ENCODE data around the gene AADAC. TPM values are rescaled to one million over a fixed set of nuclear protein-coding genes. Genes with fewer than 3 reads are reported as not detected.

Gene AADAC
- total RNA-seq, 2 experiments from 2014 or later, result not detected

- no peaks in the 10 kb centered on the region for H3K9me3 Mint-ChIP-seq
- no peaks in the 10 kb centered on the region for H3K4me1 Mint-ChIP-seq (ENCODE audit: low read depth)
- peak in 1 of 14 experiments; percentile 11 for DNase-seq
- no peak overlapping the region for H3K27ac Mint-ChIP-seq
- TF ChIP-seq CTCF (IDR thresholded peaks at IDR 0.05), result no peak
- H3K36me3 ChIP-seq (ENCODE audit: insufficient read depth, low read length), result no peaks in the 10 kb centered on the region
- H3K4me3 ChIP-seq (ENCODE audit: low read length), result no peak overlapping the region
- peaks cover 18% of the 10 kb centered on the region for H3K27me3 Mint-ChIP-seq
- no peak for ATAC-seq (ENCODE audit: poor library complexity)
- ChIA-PET CTCF (interaction anchor here (0.9 kb wide), 1 partner anchor 11 kb away, joined by 3 read pairs; no protein-coding TSS in a partner anchor), POLR2A (no interaction called here)
- no peaks in the 10 kb centered on the region for H3K9me3 ChIP-seq (ENCODE audit: control insufficient read depth in 1 of 2, insufficient read depth in 1 of 2, low read length in 2 of 2)
- no peaks in the 10 kb centered on the region for H3K4me1 ChIP-seq (ENCODE audit: insufficient read depth, low read length)
- H3K27me3 ChIP-seq (ENCODE audit: control insufficient read depth in 1 of 2, insufficient read depth in 2 of 2, low read length in 2 of 2), result peaks cover 0 to 3% of the 10 kb centered on the region in 2 experiments
- no peaks in the 10 kb centered on the region for H3K36me3 Mint-ChIP-seq (ENCODE audit: low read depth)
- intact Hi-C loops (cut with DNase I, micrococcal nuclease), result loop anchor here (5.0 to 10.0 kb wide), 2 partner anchors 372 to 400 kb away; partner anchors contain the start of gene IGSF10 (in 1 of the 2)
- no peak overlapping the region for H3K4me3 Mint-ChIP-seq
- H3K27ac ChIP-seq (ENCODE audit: low read depth in 1 of 2, low read length in 2 of 2), result no peak overlapping the region
Measured at GRCh38 chr3:151837057-151837456, 23.1 kb downstream of the AADAC start.

- Mint-ChIP-seq H3K36me3 (ENCODE audit: low read depth) (no peaks in the 10 kb centered on the region), H3K27me3 (peaks cover 14% of the 10 kb centered on the region), H3K9me3 (no peaks in the 10 kb centered on the region), H3K4me3 (no peak overlapping the region), H3K4me1 (ENCODE audit: low read depth) (no peaks in the 10 kb centered on the region), H3K27ac (no peak overlapping the region)
- ATAC-seq (ENCODE audit: poor library complexity) (no peak), DNase-seq (peak in 9 of 14 experiments; percentile 2 to 68 (median 10))
- intact Hi-C loops (cut with DNase I, micrococcal nuclease), result loop anchor here (1.0 to 10.0 kb wide), 5 partner anchors 374 to 611 kb away; partner anchors contain the start of gene IGSF10 (in 1 of the 2)
- ChIA-PET CTCF (interaction anchor here (0.9 to 1.3 kb wide), 2 partner anchors 10 to 11 kb away, joined by 3 to 4 read pairs; no protein-coding TSS in a partner anchor), POLR2A (no interaction called here)
- Histone ChIP-seq H3K4me1 (ENCODE audit: insufficient read depth, low read length) (no peaks in the 10 kb centered on the region), H3K9me3 (ENCODE audit: control insufficient read depth in 1 of 2, insufficient read depth in 1 of 2, low read length in 2 of 2) (no peaks in the 10 kb centered on the region), H3K27ac (ENCODE audit: low read depth in 1 of 2, low read length in 2 of 2) (no peak overlapping the region), H3K27me3 (ENCODE audit: control insufficient read depth in 1 of 2, insufficient read depth in 2 of 2, low read length in 2 of 2) (peaks cover 0 to 3% of the 10 kb centered on the region in 2 experiments), H3K36me3 (ENCODE audit: insufficient read depth, low read length) (no peaks in the 10 kb centered on the region), H3K4me3 (ENCODE audit: low read length) (no peak overlapping the region)
- peak; percentile 61 for TF ChIP-seq CTCF (IDR thresholded peaks at IDR 0.05)
Measured at GRCh38 chr3:151838574-151839312, 24.8 kb downstream of the AADAC start.

GRCh38 chr3:151839313-151839631 is 25.4 kb downstream of the AADAC start:
- Histone ChIP-seq H3K9me3 (ENCODE audit: control insufficient read depth in 1 of 2, insufficient read depth in 1 of 2, low read length in 2 of 2) (no peaks in the 10 kb centered on the region), H3K27me3 (ENCODE audit: control insufficient read depth in 1 of 2, insufficient read depth in 2 of 2, low read length in 2 of 2) (peaks cover 0 to 3% of the 10 kb centered on the region in 2 experiments), H3K4me3 (ENCODE audit: low read length) (no peak overlapping the region), H3K36me3 (ENCODE audit: insufficient read depth, low read length) (no peaks in the 10 kb centered on the region), H3K27ac (ENCODE audit: low read depth in 1 of 2, low read length in 2 of 2) (no peak overlapping the region), H3K4me1 (ENCODE audit: insufficient read depth, low read length) (no peaks in the 10 kb centered on the region)
- ChIA-PET POLR2A (no interaction called here), CTCF (interaction anchor here (0.9 to 1.3 kb wide), 2 partner anchors 9 to 11 kb away, joined by 3 to 4 read pairs; no protein-coding TSS in a partner anchor)
- peaks cover 13% of the 10 kb centered on the region for H3K27me3 Mint-ChIP-seq
- no peaks in the 10 kb centered on the region for H3K9me3 Mint-ChIP-seq
- H3K4me1 Mint-ChIP-seq (ENCODE audit: low read depth), result no peaks in the 10 kb centered on the region
- no peak for TF ChIP-seq CTCF (IDR thresholded peaks at IDR 0.05)
- DNase-seq, result no peak
- H3K4me3 Mint-ChIP-seq, result no peak overlapping the region
- H3K27ac Mint-ChIP-seq, result no peak overlapping the region
- no peaks in the 10 kb centered on the region for H3K36me3 Mint-ChIP-seq (ENCODE audit: low read depth)
- intact Hi-C loops (cut with DNase I, micrococcal nuclease), result loop anchor here (1.0 to 10.0 kb wide), 5 partner anchors 374 to 612 kb away; partner anchors contain the start of gene IGSF10 (in 1 of the 2)
- ATAC-seq (ENCODE audit: poor library complexity), result no peak
